ENCODE measurements around the gene GLS.
"Not testable (repeated sequence)": the region's sequence is repeated elsewhere in the genome, so short reads cannot be mapped to it uniquely, and the experiment has no call there.

GLS gene

DNA sequence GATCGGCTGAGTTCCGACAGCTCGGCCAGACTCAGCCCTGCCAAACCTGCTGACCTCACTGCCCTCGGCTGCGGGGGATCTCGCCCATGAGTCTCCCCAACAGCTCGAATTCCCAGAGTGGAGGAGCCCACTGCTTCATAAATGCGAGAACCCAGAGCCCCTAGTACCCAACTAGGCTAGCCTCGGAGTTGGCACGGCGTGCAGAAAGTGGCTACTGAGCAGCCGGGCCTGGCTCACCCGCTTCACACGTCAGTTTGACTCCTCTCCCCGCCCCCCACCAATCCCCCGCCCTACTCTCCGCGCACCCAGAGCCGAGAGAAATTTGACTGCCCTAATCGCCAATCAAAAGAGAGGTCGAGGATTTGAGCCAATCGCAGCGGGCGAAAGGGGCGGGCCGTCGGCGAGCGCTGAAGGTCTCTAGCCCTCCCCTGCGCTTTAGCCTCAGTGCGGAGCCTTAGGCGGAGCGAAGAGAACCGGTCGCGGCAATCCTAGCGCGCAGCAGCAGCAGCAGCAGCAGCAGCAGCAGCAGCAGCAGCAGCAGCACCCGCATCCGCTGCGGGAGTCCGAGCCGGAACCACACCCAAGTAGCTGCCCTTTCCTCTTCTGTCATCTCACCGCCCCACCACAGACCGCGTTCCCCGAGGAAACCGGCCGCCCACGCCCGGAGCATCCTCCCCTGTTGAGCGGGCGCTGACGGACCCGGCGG, at the start of gene GLS:
Gene GLS, plus strand, starts transcription at position 444 of the 706 bp plus-strand sequence. CDS start 264 bp downstream, outside the sequence.
- peak; percentile 98 for DNase-seq (ENCODE audit: insufficient read length, low spot score)

DNA sequence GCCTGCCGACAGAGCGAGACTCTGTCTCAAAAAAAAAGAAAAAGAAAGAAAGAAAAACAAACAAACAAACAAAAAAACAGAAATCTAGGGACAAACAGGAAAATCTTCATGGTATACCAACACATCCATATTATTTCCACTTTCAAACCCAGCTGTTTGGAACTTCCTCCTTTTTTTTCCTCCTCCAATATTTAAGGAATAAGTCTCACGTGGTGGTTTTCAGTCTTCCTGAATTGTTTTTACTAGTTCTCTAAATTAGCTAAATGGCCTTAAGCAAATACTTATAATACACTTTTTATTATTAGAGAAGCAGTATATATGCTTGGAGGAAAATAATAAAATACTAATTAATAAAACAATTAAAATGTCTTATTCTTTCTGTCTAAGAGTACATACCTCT, 48.7 kb upstream of the GLS start:
- DNase-seq (ENCODE audit: insufficient read length, low spot score) (no peak), FAIRE-seq (no peak)

More for the DNA sequence above, at the start of gene GLS:
- peak; percentile 79 for FAIRE-seq

DNA sequence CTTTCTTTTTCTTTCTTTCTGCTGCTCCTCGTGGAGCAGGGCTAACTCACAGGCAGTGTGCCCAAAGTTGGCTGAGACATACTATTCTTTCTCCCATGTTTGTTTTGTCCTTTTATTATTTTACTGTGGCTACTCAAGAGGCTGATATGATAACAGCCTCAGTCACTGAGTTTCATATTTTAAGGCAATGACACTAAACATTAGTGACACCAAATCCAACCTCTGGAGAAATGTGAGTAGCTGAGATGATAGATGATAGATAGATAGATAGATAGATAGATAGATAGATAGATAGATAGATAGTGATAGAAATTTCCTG, 45.8 kb upstream of the GLS start:
- FAIRE-seq (no peak), DNase-seq (ENCODE audit: insufficient read length, low spot score) (no peak)

DNA sequence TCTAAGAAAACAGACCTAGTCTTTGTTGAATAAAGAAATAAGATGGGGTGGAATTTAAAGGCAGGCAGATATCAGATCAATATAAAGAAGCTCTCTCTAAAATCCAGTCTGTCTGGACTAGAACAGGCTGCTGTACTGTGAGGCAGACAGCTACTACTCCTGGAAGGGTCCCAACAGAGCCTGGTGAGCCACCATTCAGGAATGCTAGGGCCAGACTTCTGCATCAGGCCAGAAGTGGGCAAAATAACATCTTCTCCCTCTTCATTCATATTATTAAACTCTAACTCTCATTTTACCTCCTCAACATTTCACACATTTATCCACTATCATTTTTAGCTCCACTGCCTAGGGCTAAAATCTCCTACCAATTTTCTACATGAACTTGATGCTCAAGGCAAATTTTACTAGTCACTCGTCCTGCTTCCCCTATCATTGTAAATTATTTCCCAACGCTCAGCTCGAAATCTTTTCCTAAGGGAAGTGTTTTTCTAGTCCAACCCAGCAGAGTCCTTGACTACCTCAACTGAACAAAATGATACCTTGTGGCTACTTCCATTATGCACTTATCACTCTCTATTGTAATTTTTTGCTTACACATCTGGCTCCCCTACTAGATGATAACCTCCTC, 45.2 kb upstream of the GLS start:
- FAIRE-seq (peak; percentile 46), DNase-seq (ENCODE audit: insufficient read length, low spot score) (peak; percentile 75)

DNA sequence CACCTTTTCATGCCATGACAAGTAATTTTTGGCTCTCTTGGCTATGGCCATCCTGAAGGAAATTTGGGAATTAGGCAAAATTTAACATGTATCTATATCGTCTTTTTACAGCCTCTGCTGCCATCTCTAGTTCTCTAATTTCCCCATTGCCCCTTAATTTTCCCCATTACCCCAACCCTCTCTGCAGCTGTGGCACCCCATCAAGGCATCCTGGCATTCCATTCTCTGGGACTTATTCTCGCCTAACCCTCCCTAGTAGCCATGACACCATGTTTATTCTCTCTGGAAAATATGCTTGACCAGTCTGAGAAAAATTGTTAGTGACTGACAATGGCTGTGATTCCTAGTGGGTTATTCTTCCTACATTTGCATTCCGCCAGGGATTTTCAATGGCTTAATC, 43.9 kb upstream of the GLS start:
- no peak for FAIRE-seq

DNA sequence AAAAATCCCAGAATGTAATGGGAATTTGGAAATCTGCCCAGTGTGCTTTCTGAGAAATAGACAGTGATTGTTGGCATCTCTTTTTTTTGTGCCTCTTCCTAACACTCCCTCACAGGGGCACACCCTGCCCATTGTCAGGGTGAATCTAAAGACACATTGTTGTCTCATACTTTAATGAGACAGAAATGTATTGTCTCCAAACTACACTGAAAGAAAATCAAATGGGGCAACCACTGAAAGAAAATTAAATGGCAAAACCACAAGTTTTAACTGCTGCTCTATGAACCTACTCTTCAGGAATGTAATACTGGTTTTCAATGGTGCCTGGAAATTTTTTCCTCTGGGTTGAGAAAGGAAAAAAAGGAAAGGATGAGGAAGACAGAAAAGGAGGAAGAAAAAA, 43.2 kb upstream of the GLS start:
- no peak for DNase-seq (ENCODE audit: insufficient read length, low spot score)

More for the DNA sequence above, 43.9 kb upstream of the GLS start:
- DNase-seq (ENCODE audit: insufficient read length, low spot score), result no peak

DNA sequence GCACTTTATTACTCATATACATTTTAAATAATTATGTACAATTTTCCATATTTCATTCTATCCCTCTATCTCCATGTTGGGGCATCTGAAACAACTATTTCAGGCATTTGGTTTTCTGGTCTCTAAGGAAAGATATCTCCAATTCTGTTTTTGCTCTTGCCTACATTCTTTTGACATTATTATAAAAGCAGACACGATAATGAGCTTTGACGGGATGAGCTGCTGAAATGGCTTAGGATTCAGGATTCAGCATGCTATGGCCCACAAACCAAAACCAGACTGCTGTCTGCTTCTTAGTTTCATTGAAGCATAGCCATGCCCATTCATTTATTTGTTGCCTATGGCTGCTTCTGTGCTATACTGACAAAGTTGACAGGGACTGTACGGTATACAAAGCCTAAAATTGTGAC, 42.7 kb upstream of the GLS start:
- DNase-seq (ENCODE audit: insufficient read length, low spot score), result no peak
- FAIRE-seq, result no peak

More for the DNA sequence above, 43.2 kb upstream of the GLS start:
- no peak for FAIRE-seq

DNA sequence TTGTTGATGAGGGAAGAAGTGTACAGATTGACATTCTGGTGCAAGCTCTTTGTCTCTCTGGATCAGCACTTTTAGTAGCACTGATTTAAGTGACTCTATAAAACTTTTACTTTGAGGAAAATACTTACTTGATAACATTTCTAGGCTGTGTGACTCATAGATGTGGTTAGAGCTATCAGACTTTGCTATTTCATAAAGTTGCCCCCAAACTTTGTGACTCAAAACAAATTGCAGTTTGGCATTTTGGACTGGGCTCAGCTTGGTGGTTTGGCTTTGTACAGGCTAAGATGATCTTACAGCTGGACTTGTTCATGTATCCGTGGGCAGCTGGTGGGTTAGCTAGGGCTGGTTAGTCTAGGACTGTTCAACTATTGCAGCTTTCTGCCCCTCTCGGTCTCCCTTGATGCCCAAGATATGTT, 42.1 kb upstream of the GLS start:
- peak; percentile 68 for FAIRE-seq
- DNase-seq (ENCODE audit: insufficient read length, low spot score), result no peak

DNA sequence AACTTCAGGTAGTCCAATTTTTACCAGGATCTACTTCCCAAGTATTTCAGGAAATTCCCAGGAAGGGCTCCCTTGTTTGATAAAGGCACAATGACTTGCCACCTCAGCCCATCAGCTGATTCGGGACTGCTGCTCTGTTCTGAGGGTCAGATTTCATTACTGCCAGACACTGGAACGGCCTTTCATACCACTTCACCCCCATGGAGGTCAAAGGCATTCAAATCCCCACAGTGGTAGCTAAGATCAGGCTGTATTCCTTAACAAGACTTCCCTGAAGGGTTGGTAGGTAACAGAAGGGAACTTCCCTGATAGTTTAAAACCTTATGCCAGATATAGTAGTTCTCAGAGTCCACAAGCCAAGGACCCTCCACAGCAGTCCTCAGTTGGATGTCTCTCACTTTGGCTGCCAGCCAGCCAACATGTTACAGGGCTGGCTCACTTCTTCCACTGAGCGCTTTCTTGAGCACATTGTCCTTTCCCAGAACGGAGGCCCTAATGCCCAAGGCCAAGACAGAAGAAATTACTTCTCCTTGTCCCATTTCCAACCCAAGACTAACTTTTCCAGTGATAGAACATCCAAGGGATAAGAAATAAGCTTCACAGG, 40.0 kb upstream of the GLS start:
- FAIRE-seq, result peak; percentile 52
- no peak for DNase-seq (ENCODE audit: insufficient read length, low spot score)

DNA sequence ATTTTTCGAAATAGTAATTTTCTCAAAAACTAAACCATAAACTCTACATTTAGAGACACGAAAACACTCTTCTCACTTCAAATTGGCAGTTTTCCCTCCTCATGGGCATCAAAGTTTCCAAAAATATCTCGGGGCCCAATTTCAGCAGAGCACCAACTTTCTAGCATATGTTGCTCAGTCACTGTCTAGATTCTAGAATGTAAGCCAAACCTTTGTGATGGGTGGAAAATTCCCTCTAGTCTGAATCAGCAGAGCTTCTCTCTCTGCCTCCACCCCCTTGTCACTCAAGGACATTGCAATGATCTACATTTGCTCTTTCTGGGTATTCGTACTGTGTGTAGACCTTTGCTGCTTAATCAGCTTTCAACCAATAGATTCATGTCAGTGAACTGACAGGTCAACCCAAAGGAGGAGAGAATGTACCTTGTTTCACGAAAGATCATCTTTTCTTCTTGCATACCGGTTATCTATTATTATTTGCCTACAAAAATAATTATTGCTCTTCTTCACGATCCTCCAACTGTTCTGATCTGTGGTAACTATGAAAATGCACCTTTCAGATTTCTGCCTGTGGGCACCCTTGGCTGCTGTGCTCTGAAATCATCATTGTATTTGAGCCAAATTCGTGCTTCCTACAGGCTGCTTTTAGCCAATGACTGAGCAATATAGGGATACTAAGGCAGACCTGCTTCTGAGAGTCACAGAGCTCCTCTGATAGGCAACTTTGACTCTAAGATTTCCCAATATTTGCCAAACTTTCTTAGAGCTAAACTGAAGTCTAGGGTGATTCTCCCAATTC, 38.7 kb upstream of the GLS start:
- no peak for DNase-seq (ENCODE audit: insufficient read length, low spot score)
- no peak for FAIRE-seq

DNA sequence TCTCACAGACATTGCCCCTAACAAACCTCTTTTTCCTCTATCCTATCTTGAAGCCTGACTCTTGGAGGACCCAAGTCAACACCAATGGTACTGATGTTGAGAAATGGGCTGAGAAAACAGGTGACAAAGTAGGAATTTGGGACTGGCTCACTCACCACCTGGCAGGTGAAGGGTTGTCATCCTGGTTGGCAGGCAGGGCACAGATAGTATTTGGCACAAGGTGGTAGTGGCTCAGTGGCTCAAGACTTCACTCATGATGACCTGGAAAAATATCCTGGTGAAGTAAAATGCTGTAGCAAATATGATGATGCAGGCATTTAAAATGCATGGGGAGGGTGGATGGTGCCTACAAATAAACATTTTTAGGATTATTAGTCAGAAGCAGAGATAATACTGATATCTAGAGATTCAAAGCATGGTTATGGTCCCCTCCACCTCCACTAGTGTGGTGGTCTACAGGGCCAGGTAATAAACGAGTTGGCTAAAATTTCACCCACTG, 38.0 kb upstream of the GLS start:
- FAIRE-seq, result no peak

DNA sequence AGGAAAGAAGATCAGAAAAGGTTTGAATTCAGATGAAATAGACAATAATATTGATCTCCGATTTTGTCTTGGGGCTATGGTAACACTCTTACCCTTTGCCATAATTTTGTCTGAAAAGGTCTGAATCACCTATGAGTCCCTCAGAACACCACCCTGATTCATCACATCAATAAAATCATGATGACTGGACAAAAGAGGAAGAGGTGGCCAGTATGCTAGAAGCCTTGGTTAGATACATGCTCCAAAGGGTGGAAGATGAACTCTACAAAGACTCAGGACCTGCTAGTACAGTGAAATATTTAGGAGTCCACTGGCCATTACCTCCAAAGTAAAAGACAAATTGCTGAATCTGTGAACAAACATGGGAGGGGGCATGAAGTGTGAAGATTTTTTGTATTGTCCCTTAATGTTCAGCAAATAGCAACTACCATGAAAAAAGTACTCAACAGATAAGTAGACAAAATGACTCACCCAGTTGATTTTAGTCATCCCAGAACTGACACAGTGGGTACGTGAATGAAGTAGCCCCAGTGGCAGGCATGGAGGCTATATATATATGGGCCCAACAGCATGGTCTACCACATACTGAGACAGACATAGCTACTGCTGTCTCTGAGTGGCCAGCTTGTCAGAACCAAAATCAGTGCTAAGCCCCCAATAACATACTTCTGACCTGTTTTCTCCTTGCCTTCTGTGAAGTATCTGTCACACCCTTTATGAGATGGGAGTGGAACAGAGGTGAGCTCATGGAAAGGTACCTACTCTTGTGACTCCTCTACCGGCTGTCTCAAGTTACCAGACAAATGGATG, 36.5 kb upstream of the GLS start:
- FAIRE-seq (no peak), DNase-seq (ENCODE audit: insufficient read length, low spot score) (no peak)

More for the DNA sequence above, 38.0 kb upstream of the GLS start:
- no peak for DNase-seq (ENCODE audit: insufficient read length, low spot score)

DNA sequence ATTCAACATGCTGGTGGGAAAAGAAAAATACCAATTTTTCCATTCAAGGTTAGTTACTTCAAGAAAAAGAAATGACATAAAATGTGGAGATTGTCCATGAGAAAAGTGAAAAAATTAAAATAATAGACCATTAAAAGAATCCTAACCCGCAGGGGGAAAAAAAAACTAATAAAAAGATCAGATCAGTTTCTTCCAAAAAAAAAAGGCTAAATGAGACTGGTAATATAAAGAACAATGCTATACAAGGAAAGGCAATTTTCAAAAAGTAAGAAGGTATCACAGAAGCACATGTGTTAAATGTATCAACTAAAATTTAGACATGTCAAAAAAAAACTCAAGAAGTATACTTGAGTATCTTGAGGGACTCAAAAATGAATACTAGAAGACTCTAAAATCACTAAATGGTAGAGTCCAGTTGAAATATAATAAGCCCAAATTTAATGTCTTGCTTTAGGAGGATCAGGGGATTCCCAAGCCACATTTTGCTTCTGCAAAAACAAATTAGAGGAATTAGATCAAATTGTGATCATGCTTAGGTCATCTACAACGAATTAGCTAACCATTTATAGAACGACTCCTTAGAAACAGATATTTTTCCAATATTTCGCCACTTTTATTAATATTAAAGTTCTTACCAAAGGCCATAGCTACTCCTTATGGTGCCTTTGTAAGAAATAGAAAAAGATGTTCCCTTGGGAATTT, 35.8 kb upstream of the GLS start:
- FAIRE-seq (no peak), DNase-seq (ENCODE audit: insufficient read length, low spot score) (no peak)

DNA sequence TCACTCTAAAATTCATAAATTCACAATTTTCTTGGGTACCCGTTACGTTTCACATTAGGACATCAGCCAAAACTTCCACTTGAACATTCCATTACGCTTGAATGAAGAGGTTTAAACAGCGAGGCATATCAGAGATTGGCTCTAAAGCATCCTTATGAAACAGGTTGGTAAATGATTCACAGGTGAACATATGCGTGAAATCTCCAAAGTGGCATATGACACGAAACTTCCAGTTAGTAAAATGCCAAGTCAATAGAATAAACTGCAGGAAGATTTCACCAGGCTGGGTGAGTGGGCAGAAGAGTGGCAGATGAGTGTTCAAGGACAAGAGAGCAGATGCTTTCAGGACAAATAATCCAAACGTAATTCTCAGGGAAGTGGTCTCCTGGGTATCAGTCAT, 33.9 kb upstream of the GLS start:
- FAIRE-seq (peak; percentile 36), DNase-seq (ENCODE audit: insufficient read length, low spot score) (no peak)

DNA sequence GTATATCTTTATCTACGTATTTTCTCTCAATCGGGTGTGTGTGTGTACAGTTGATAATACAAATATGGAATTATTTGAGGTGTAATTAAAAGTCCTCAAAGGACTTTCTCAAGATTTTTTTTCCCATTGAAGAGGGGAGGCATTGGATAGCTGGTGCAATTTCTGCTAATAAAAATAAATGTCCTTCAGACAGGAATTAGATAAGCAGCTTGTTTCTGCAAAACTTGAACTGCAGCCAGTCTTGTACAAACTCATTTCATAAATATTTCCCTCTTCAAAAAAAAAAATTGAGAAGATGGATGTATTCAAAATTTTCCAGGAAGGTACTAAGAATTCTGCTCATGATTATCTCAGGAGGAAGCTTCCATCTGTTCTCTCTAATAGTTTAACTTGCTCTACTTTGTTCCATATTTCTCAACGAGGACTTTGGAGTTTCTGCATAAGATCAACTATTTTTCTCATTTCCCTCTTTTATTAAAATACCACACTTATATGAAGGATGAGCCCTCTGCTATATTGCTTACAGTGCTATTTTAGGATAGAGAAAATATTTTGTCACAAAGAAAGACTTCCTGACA, 33.0 kb upstream of the GLS start:
- DNase-seq (ENCODE audit: insufficient read length, low spot score) (no peak), FAIRE-seq (no peak)

DNA sequence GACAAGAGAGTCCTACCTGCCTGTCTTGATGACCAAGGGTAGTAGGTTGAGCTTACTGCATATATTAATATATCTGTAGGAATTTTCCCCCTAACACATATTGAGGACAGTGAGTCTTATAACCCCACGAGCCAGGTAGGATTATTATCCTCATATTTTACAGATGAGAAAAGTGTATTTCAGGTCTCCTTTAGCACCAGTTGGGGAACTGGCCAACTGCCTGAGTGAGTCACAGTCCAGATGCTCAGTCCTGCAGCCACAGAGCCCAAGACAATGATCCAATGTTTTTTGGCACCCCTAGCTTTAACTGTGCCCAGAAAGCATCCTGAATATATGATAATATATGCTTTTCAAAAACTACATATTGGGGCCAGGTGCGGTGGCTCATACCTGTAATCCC, 30.8 kb upstream of the GLS start:
- FAIRE-seq (no peak), DNase-seq (ENCODE audit: insufficient read length, low spot score) (no peak)

DNA sequence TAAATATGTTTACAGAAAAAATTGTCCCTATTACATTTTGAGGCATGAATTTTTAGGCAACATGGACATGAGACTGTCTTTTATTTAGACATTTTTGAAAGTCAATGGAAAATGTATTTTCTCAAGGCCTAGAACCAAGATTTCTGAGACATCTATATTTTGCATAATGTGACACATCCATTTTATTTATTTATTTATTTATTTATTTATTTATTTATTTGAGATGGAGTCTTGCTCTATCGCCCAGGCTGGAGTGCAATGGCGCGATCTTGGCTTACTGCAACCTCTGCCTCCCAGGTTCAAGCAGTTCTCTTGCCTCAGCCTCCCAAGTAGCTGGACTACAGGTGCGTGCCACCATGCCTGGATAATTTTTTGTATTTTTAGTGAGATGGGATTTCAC, 27.6 kb upstream of the GLS start:
- FAIRE-seq; DNase-seq (ENCODE audit: insufficient read length, low spot score): not testable (repeated sequence)

DNA sequence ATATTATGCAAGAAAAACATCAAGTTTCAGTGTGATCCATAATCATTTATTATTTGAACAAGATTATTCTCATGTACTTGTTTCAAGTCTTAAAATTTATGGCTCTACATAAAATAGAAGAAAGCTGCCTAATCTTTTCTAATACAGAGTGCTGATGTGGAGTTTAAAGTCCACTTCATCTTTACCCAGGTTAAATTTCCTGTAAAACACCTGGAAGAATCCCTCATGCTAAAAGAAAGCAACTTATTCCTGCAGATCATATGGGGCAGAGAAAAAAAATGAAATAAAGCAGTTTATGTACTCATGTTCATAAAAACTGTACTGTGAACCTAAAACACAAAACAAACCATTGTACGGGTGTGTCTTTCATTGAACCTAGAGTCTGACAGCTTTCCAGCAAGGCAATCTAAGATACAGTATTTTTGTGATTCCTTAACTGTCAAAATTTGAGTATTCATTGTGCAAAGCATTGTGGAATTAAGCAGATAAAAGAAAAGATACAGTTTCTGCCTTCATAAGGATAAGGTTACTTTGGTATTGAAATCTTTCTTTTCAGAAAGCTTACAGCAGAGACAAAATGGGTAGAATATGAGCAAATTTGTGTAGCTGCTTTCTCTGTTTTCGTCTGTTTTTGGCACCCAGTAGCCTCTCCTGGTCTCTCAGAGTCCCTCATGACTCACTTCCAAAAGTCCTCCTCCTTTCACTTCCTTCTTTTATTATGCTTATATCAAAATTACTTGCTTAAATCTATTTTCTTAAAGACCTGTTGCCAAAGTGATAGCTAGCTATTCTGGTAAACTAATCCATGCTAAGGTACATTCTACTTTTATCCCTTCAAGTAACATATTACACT, 26.9 kb upstream of the GLS start:
- FAIRE-seq (no peak), DNase-seq (ENCODE audit: insufficient read length, low spot score) (no peak)

Measured in HTR-8/SVneo (cell line).